Neural crest cell (in vitro differentiated cells): ENCODE data around the gene KSR2. TPM values are rescaled to one million over a fixed set of nuclear protein-coding genes. Genes with fewer than 3 reads are reported as not detected.

Experiments used
- DNase-seq: peaks from one replicate; pipeline ENCODE4 v3.0.0; 2021; ENCODE audit warnings: low read depth, mixed read lengths, low spot score
- H3K27ac Mint-ChIP-seq: one replicate; pipeline ENCODE4 v1.8.0; 2021; ENCODE audit warnings: mild to moderate bottlenecking, mixed read lengths; ENCODE audit not compliant: unreplicated experiment
- H3K27me3 Mint-ChIP-seq: 2 replicates; pipeline ENCODE4 v1.8.0; 2021; ENCODE audit warnings: low read depth, mild to moderate bottlenecking, mixed read lengths
- H3K36me3 Mint-ChIP-seq: 2 replicates; pipeline ENCODE4 v1.8.0; 2021; ENCODE audit warnings: low read depth, mild to moderate bottlenecking, mixed read lengths
- H3K4me1 Mint-ChIP-seq: 2 replicates; pipeline ENCODE4 v1.8.0; 2021; ENCODE audit warnings: mixed read lengths
- H3K4me3 Mint-ChIP-seq: one replicate; pipeline ENCODE4 v1.8.0; 2021; ENCODE audit warnings: mild to moderate bottlenecking, mixed read lengths
- H3K9me3 Mint-ChIP-seq: 2 replicates; pipeline ENCODE4 v1.8.0; 2021; ENCODE audit warnings: mixed read lengths
- CTCF ChIP-seq: fragments of 200-600 bp; sonication (generic); conservative IDR thresholded peaks from 2 replicates; pipeline ENCODE4 v1.5.0; 2021; ENCODE audit warnings: antibody characterized with exemption, mild to moderate bottlenecking
- total RNA-seq: library from RNA; stranded (reverse); gene quantifications from 2 replicates; pipeline ENCODE4 v1.2.1, GENCODE V29; 2021

The KSR2 gene
- total RNA-seq, 1 donor from 2014 or later: 0.33 TPM

GRCh38 chr12:117820216-117820907 lies 148.4 kb downstream of the KSR2 start:
- Mint-ChIP-seq H3K27ac (no peak overlapping the region), H3K4me1 (peaks cover 5% of the 10 kb centered on the region), H3K36me3 (no peaks in the 10 kb centered on the region), H3K4me3 (no peak overlapping the region), H3K27me3 (peaks cover 33% of the 10 kb centered on the region), H3K9me3 (no peaks in the 10 kb centered on the region)
- no peak for TF ChIP-seq CTCF
- no peak for DNase-seq

GRCh38 chr12:117819160-117819559 lies 149.6 kb downstream of the KSR2 start:
- TF ChIP-seq CTCF: no peak
- Mint-ChIP-seq H3K4me3 (no peak overlapping the region), H3K27ac (no peak overlapping the region), H3K36me3 (no peaks in the 10 kb centered on the region), H3K27me3 (peaks cover 33% of the 10 kb centered on the region), H3K9me3 (no peaks in the 10 kb centered on the region), H3K4me1 (peaks cover 5% of the 10 kb centered on the region)
- DNase-seq: no peak

GRCh38 chr12:117818400-117818799 lies 150.4 kb downstream of the KSR2 start:
- Mint-ChIP-seq H3K4me3 (no peak overlapping the region), H3K4me1 (peaks cover 5% of the 10 kb centered on the region), H3K36me3 (no peaks in the 10 kb centered on the region), H3K9me3 (no peaks in the 10 kb centered on the region), H3K27me3 (peaks cover 34% of the 10 kb centered on the region), H3K27ac (no peak overlapping the region)
- DNase-seq: no peak
- no peak for TF ChIP-seq CTCF

- Mint-ChIP-seq H3K36me3 (no peaks in the 10 kb centered on the region), H3K9me3 (no peaks in the 10 kb centered on the region), H3K4me1 (no peaks in the 10 kb centered on the region), H3K4me3 (no peak overlapping the region), H3K27ac (no peak overlapping the region), H3K27me3 (peaks cover 44% of the 10 kb centered on the region)
- DNase-seq: no peak
- no peak for TF ChIP-seq CTCF
Observed at GRCh38 chr12:117809509-117809908, 159.3 kb downstream of the KSR2 start.

GRCh38 chr12:117807946-117808345 lies 160.8 kb downstream of the KSR2 start:
- Mint-ChIP-seq H3K36me3 (no peaks in the 10 kb centered on the region), H3K9me3 (no peaks in the 10 kb centered on the region), H3K27me3 (peaks cover 37% of the 10 kb centered on the region), H3K4me1 (no peaks in the 10 kb centered on the region), H3K4me3 (no peak overlapping the region), H3K27ac (no peak overlapping the region)
- TF ChIP-seq CTCF: no peak
- no peak for DNase-seq
